HCT116 (cell line): Measurements from ENCODE around the gene CFAP74. TPM values are rescaled to one million over a fixed set of nuclear protein-coding genes. Genes with fewer than 3 reads are reported as not detected.

Experiments
- ATAC-seq: fragments of 200-7000 bp; cut with Tn5 transposase; 2 replicates; pipeline ENCODE4 v1.9.1; 2020; ENCODE audit warnings: mild to moderate bottlenecking, moderate library complexity
- BruUV-seq: library from RNA; stranded (reverse); fragments of 400-500 nt; replicated peaks from 2 replicates; lab custom pipeline; 2021; lab: Mats Ljungman, UMichigan
- CTCF ChIA-PET: fragments of 300-600 bp; sonication (Branson Sonifier 250); formaldehyde crosslinking; loops from one replicate; lab custom pipeline; 2021; ENCODE audit warnings: antibody characterized with exemption; lab: Charles Lee
- POLR2A ChIA-PET: fragments of 300-600, 350-600 bp; sonication (Branson Sonifier 250); formaldehyde crosslinking; loops from one replicate; lab custom pipeline; 2021; ENCODE audit warnings: antibody characterized with exemption; lab: Charles Lee
- RAD21 ChIA-PET, 2 experiments: fragments of 300-600 bp; sonication (Branson Sonifier 250); formaldehyde crosslinking; loops; one replicate each; lab custom pipeline; 2023; ENCODE audit warnings: low total read pairs in 2 of 2; ENCODE audit not compliant: uncharacterized antibody in 2 of 2, unreplicated experiment in 2 of 2, low non-redundant PET in 1 of 2; lab: Charles Lee
- DNase-seq: peaks from one replicate; pipeline ENCODE4 v3.0.0-alpha.2; 2010; ENCODE audit warnings: low read depth, low spot score
- H2AFZ ChIP-seq: fragments of 200-600 bp; shearing (Covaris generic), sonication (generic); 2 replicates; pipeline ENCODE4 v1.6.1; 2017; ENCODE audit warnings: low read depth, mixed run types, mixed read lengths, antibody characterized with exemption, low read length; ENCODE audit not compliant: poor library complexity, severe bottlenecking
- H3K27ac ChIP-seq: 2 replicates; pipeline ENCODE4 v1.5.1; 2012; ENCODE audit warnings: low read depth, low read length
- H3K27me3 ChIP-seq: fragments of 200-600 bp; sonication (generic); 2 replicates; pipeline ENCODE4 v1.6.1; 2016; ENCODE audit warnings: mixed run types, low read length, mixed read lengths; ENCODE audit not compliant: insufficient read depth
- H3K36me3 ChIP-seq, 2 experiments: fragments of 200-500 bp in 1 of 2; fragments of 200-600 bp in 1 of 2; sonication (Bioruptor generic) in 1 of 2; sonication (generic) in 1 of 2; 2 replicates each; pipeline versions ENCODE4 v1.5.1 to v1.6.1; 2014 to 2016; ENCODE audit warnings: low read length in 2 of 2, inconsistent platforms in 1 of 2, mixed read lengths in 1 of 2, mixed run types in 1 of 2; ENCODE audit not compliant: insufficient read depth in 2 of 2, control insufficient read depth in 1 of 2
- H3K4me1 ChIP-seq, 2 experiments: fragments of 200-600 bp in 1 of 2; sonication (generic) in 1 of 2; 2 replicates each; pipeline versions ENCODE4 v1.5.1 to v1.6.1; 2012 to 2017; ENCODE audit warnings: low read length in 2 of 2, inconsistent platforms in 1 of 2, mild to moderate bottlenecking in 1 of 2, mixed read lengths in 1 of 2, mixed run types in 1 of 2, moderate library complexity in 1 of 2; ENCODE audit not compliant: insufficient read depth in 2 of 2, control insufficient read depth in 1 of 2
- H3K4me2 ChIP-seq: fragments of 200-600 bp; sonication (generic); 2 replicates; pipeline ENCODE4 v1.6.1; 2017; ENCODE audit warnings: mixed run types, low read length, mixed read lengths
- H3K4me3 ChIP-seq, 2 experiments: fragments of 200-600 bp in 1 of 2; sonication (generic) in 1 of 2; replicated peaks in 1 of 2; 2 replicates each; pipeline ENCODE4 v1.5.1; 2011 to 2016; ENCODE audit warnings: low read length in 2 of 2, control low read depth in 1 of 2, low read depth in 1 of 2, mild to moderate bottlenecking in 1 of 2, mixed read lengths in 1 of 2, mixed run types in 1 of 2
- H3K79me2 ChIP-seq: fragments of 200-600 bp; sonication (generic); 2 replicates; pipeline ENCODE4 v1.6.1; 2017; ENCODE audit warnings: mild to moderate bottlenecking, mixed run types, low read length, moderate library complexity, mixed read lengths; ENCODE audit not compliant: insufficient read depth
- H3K9ac ChIP-seq: fragments of 200-600 bp; sonication (generic); 2 replicates; pipeline ENCODE4 v1.6.1; 2016; ENCODE audit warnings: low read length, mixed read lengths
- H3K9me2 ChIP-seq: fragments of 200-600 bp; sonication (generic), shearing (Covaris generic); 2 replicates; pipeline ENCODE4 v1.6.1; 2017; ENCODE audit warnings: mixed run types, mild to moderate bottlenecking, moderate library complexity; ENCODE audit not compliant: insufficient read depth
- H3K9me3 ChIP-seq, 2 experiments: fragments of 200-500 bp in 1 of 2; fragments of 200-600 bp in 1 of 2; sonication (Bioruptor generic) in 1 of 2; sonication (generic) in 1 of 2; 2 replicates each; pipeline ENCODE4 v1.6.1; 2014 to 2017; ENCODE audit warnings: low read length in 2 of 2, mixed read lengths in 2 of 2, inconsistent platforms in 1 of 2, low read depth in 1 of 2, mild to moderate bottlenecking in 1 of 2, mixed run types in 1 of 2, moderate library complexity in 1 of 2; ENCODE audit not compliant: control insufficient read depth in 1 of 2, insufficient read depth in 1 of 2
- H4K20me1 ChIP-seq: fragments of 200-600 bp; sonication (generic), shearing (Covaris generic); 2 replicates; pipeline ENCODE4 v1.6.1; 2017; ENCODE audit warnings: mixed run types, mild to moderate bottlenecking, moderate library complexity; ENCODE audit not compliant: insufficient read depth
- CEBPB ChIP-seq: IDR thresholded peaks from 2 replicates; pipeline ENCODE4 v1.6.1; 2012; ENCODE audit warnings: low read depth
- EGR1 ChIP-seq: IDR thresholded peaks from 2 replicates; pipeline ENCODE4 v1.6.1; 2012; ENCODE audit warnings: low read depth
- POLR2AphosphoS5 ChIP-seq: IDR thresholded peaks from 2 replicates; pipeline ENCODE4 v1.6.1; 2011; ENCODE audit warnings: mild to moderate bottlenecking, low read depth, low read length, moderate library complexity
- RAD21 ChIP-seq: IDR thresholded peaks from 2 replicates; pipeline ENCODE4 v1.6.1; 2012; ENCODE audit warnings: low read depth, mild to moderate bottlenecking
- SIN3A ChIP-seq: IDR thresholded peaks from 2 replicates; pipeline ENCODE4 v1.6.1; 2012; ENCODE audit warnings: low read depth
- SRF ChIP-seq: IDR thresholded peaks from 2 replicates; pipeline ENCODE4 v1.6.1; 2012; ENCODE audit warnings: low read depth
- YY1 ChIP-seq: IDR thresholded peaks from 2 replicates; pipeline ENCODE4 v1.6.1; 2011; ENCODE audit warnings: low read length, low read depth, moderate library complexity, mild to moderate bottlenecking; ENCODE audit not compliant: insufficient replicate concordance; ENCODE audit errors: extremely low read depth
- ZNF274 ChIP-seq: fragments of 200-500 bp; sonication (Bioruptor generic); IDR thresholded peaks from 2 replicates; pipeline ENCODE4 v1.6.1; 2014; ENCODE audit warnings: mild to moderate bottlenecking, low read depth, low read length, inconsistent platforms
- intact Hi-C: fragments of 100-400 bp; cut with micrococcal nuclease; formaldehyde crosslinking; loops from 2 replicates; pipeline ENCODE4 v1.10.0; 2022
- total RNA-seq: library from RNA; stranded (reverse); gene quantifications from one replicate; pipeline ENCODE4 v1.2.1, GENCODE V29; 2021; ENCODE audit not compliant: unreplicated experiment
- TF ChIP-seq, protein P1 (sequence below): IDR thresholded peaks from 2 replicates; pipeline ENCODE4 v1.6.1; 2011; ENCODE audit warnings: mild to moderate bottlenecking, low read length, moderate library complexity; ENCODE audit not compliant: insufficient replicate concordance; ENCODE audit errors: extremely low read depth
- TF ChIP-seq, protein P2 (sequence below): IDR thresholded peaks from 2 replicates; pipeline ENCODE4 v1.6.1; 2012
- TF ChIP-seq, protein P3 (sequence below), 3 experiments: fragments of 200-600 bp in 1 of 3; sonication (generic) in 1 of 3; IDR thresholded peaks in 2 of 3; conservative IDR thresholded peaks in 1 of 3; 2 replicates each; pipeline ENCODE4 v1.5.1; 2012 to 2017; ENCODE audit warnings: low read depth in 2 of 3, low read length in 2 of 3, antibody characterized with exemption in 1 of 3, borderline replicate concordance in 1 of 3, control low read depth in 1 of 3, mild to moderate bottlenecking in 1 of 3, mixed read lengths in 1 of 3, mixed run types in 1 of 3, moderate library complexity in 1 of 3; ENCODE audit not compliant: insufficient read depth in 1 of 3

Gene CFAP74
- total RNA-seq, 1 experiment from 2014 or later = 4.9 TPM

DNA sequence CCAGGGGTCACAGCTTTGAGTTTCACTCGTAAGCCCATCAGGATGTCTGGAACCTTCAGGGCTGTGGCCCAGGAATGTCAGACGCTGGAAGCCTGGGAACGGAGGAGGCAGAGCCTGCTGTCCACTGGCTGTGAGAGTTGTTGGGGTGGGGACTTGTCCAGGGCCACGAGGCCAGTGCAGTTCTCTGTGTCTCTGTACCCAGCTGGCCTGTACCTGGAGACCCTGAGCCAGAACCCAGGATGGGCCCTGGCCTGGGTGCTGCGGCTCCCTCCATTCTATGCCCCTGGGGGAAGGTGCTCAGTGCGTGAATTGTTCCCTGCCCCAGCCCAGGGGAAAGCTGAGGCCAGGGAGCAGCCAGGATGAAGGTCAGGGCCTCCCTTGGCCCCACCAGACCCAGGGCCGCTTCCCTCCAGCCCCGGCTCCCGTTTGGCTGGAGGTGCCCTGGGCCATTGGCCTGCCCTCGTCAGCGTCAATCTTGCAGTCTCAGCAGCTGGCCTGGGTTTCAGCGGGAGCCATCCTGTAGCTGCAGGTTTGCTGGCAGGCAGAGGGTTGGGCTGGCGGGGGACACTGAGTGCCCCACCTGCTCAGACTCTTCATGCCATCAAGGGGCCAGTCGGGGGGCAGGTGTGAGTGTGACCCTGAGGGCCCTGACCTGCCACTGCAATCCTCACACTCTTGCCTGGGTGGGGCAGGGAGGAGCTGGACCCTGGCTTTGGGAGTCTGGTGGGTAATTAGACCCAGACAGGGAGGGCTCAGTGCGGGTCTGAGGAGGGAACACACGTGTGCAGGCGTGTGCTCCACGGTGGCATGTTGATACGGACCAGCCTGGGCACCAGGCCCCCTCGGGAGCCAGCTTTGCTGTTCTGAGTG is 89.2 kb downstream of the CFAP74 start:
- H3K4me2 ChIP-seq = no peak overlapping the region
- no TSS peak for BruUV-seq
- no peak overlapping the region for H2AFZ ChIP-seq
- no peaks in the 10 kb centered on the region for H3K9me3 ChIP-seq
- H3K27me3 ChIP-seq = no peaks in the 10 kb centered on the region
- intact Hi-C loops = no loop called here
- ATAC-seq = no peak
- H3K36me3 ChIP-seq = no peaks in the 10 kb centered on the region
- no peak overlapping the region for H3K27ac ChIP-seq
- no peaks in the 10 kb centered on the region for H4K20me1 ChIP-seq
- H3K9ac ChIP-seq = no peak overlapping the region
- ChIA-PET CTCF (no interaction called here), POLR2A (no interaction called here), RAD21 (no interaction called here)
- H3K4me1 ChIP-seq = peaks cover 12 to 29% of the 10 kb centered on the region in 2 experiments
- no peak for DNase-seq
- no peaks in the 10 kb centered on the region for H3K9me2 ChIP-seq
- no peak overlapping the region for H3K4me3 ChIP-seq
- 0 out of 2 replicates have a peak, but pooled peaks cover 8% of the 10 kb centered on the region for H3K79me2 ChIP-seq
- no peak for TF ChIP-seq YY1
- TF ChIP-seq, protein P1, sequence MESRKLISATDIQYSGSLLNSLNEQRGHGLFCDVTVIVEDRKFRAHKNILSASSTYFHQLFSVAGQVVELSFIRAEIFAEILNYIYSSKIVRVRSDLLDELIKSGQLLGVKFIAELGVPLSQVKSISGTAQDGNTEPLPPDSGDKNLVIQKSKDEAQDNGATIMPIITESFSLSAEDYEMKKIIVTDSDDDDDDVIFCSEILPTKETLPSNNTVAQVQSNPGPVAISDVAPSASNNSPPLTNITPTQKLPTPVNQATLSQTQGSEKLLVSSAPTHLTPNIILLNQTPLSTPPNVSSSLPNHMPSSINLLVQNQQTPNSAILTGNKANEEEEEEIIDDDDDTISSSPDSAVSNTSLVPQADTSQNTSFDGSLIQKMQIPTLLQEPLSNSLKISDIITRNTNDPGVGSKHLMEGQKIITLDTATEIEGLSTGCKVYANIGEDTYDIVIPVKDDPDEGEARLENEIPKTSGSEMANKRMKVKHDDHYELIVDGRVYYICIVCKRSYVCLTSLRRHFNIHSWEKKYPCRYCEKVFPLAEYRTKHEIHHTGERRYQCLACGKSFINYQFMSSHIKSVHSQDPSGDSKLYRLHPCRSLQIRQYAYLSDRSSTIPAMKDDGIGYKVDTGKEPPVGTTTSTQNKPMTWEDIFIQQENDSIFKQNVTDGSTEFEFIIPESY = no peak
- TF ChIP-seq ZNF274 = no peak
- no peak for TF ChIP-seq SIN3A
- no peak for TF ChIP-seq POLR2AphosphoS5
- TF ChIP-seq, protein P2, sequence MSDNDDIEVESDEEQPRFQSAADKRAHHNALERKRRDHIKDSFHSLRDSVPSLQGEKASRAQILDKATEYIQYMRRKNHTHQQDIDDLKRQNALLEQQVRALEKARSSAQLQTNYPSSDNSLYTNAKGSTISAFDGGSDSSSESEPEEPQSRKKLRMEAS = no peak
- no peak for TF ChIP-seq EGR1
- TF ChIP-seq CEBPB = no peak
- TF ChIP-seq, protein P3, sequence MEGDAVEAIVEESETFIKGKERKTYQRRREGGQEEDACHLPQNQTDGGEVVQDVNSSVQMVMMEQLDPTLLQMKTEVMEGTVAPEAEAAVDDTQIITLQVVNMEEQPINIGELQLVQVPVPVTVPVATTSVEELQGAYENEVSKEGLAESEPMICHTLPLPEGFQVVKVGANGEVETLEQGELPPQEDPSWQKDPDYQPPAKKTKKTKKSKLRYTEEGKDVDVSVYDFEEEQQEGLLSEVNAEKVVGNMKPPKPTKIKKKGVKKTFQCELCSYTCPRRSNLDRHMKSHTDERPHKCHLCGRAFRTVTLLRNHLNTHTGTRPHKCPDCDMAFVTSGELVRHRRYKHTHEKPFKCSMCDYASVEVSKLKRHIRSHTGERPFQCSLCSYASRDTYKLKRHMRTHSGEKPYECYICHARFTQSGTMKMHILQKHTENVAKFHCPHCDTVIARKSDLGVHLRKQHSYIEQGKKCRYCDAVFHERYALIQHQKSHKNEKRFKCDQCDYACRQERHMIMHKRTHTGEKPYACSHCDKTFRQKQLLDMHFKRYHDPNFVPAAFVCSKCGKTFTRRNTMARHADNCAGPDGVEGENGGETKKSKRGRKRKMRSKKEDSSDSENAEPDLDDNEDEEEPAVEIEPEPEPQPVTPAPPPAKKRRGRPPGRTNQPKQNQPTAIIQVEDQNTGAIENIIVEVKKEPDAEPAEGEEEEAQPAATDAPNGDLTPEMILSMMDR (IDR thresholded peaks at IDR 0.05 in 2 of 3, conservative IDR thresholded peaks at IDR 0.05 in 1 of 3; ENCODE audit: borderline replicate concordance in 1 of 3, insufficient read depth in 1 of 3, low read depth in 2 of 3, low read length in 2 of 3) = no peak
- TF ChIP-seq SRF = no peak
- no peak for TF ChIP-seq RAD21
